Spinal cord (tissue), 10 donors: Measurements from ENCODE around the gene FMNL3. TPM values are rescaled to one million over a fixed set of nuclear protein-coding genes. Genes with fewer than 3 reads are reported as not detected.

ENCODE experiments used
- DNase-seq, 6 donors: peaks; one replicate each; pipeline versions ENCODE4 v3.0.0 to v3.0.0-alpha.2; 2013 to 2015; ENCODE audit warnings: low spot score in 6 of 6, low read depth in 4 of 6
- H3K27ac ChIP-seq: one replicate; pipeline ENCODE4 v1.5.1; 2013; ENCODE audit warnings: low read depth, low read length, control low read depth
- H3K27me3 ChIP-seq: one replicate; pipeline ENCODE4 v1.6.1; 2013; ENCODE audit warnings: low read length; ENCODE audit not compliant: control insufficient read depth, insufficient read depth
- H3K36me3 ChIP-seq: one replicate; pipeline ENCODE4 v1.6.1; 2013; ENCODE audit warnings: low read length; ENCODE audit not compliant: control insufficient read depth, insufficient read depth
- H3K4me1 ChIP-seq: one replicate; pipeline ENCODE4 v1.6.1; 2013; ENCODE audit warnings: low read length; ENCODE audit not compliant: control insufficient read depth, insufficient read depth
- H3K4me3 ChIP-seq: one replicate; pipeline ENCODE4 v1.5.1; 2013; ENCODE audit warnings: low read depth, low read length, control low read depth
- H3K9me3 ChIP-seq: one replicate; pipeline ENCODE4 v1.6.1; 2013; ENCODE audit warnings: low read length; ENCODE audit not compliant: control insufficient read depth, insufficient read depth
- WGBS: methylation state at CpG from one replicate; pipeline ENCODE4 v1.1.5; 2013; ENCODE audit warnings: missing lambda C conversion rate; ENCODE audit not compliant: insufficient coverage; 5-methylcytosine and 5-hydroxymethylcytosine counted together
- polyA plus RNA-seq, 2 donors: library from polyadenylated mRNA; unstranded; fragments of 120-200 nt; gene quantifications; one replicate each; pipeline ENCODE4 v1.2.1, GENCODE V29; 2013; ENCODE audit not compliant: insufficient read length in 2 of 2
- total RNA-seq, 2 donors: library from RNA; depleted of rRNA in 1 of 2; stranded (reverse); fragments of 120-200 nt in 1 of 2; fragments of >200 nt in 1 of 2; gene quantifications; one replicate each; pipeline versions ENCODE4 v1.2.3 to v1.2.4, GENCODE V29; 2013 to 2014
- donor health status: healthy.

The FMNL3 gene
- total and polyA plus RNA-seq, 4 donors, result 21.7 to 34.3 (median 24.1) TPM

DNA sequence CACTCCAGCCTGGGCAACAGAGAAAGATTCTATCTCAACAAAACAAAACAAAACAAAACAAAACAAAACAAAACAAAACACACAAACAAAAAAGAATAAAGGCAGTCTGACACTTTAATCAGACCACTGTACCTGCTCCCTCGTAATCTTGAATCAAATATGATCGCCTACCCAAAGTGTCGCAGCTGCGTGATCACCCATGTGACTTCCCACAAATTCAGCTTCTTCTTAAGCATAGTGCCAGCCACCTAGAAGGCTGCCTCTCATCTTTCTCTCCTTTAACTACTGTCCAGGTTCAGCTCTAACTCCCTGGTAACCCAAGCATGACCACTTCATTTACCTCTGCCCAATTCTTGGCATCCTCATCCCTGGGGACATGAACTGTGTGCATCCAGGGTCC lies 37.4 kb downstream of the FMNL3 start:
- H3K4me1 ChIP-seq, result peaks cover 42% of the 10 kb centered on the region
- no peaks in the 10 kb centered on the region for H3K9me3 ChIP-seq
- 94% methylated on average over 4 of the region's 4 CpGs for WGBS
- DNase-seq, result no peak
- no peak overlapping the region for H3K27ac ChIP-seq
- H3K4me3 ChIP-seq, result no peak overlapping the region
- H3K36me3 ChIP-seq, result no peaks in the 10 kb centered on the region
- no peaks in the 10 kb centered on the region for H3K27me3 ChIP-seq

DNA sequence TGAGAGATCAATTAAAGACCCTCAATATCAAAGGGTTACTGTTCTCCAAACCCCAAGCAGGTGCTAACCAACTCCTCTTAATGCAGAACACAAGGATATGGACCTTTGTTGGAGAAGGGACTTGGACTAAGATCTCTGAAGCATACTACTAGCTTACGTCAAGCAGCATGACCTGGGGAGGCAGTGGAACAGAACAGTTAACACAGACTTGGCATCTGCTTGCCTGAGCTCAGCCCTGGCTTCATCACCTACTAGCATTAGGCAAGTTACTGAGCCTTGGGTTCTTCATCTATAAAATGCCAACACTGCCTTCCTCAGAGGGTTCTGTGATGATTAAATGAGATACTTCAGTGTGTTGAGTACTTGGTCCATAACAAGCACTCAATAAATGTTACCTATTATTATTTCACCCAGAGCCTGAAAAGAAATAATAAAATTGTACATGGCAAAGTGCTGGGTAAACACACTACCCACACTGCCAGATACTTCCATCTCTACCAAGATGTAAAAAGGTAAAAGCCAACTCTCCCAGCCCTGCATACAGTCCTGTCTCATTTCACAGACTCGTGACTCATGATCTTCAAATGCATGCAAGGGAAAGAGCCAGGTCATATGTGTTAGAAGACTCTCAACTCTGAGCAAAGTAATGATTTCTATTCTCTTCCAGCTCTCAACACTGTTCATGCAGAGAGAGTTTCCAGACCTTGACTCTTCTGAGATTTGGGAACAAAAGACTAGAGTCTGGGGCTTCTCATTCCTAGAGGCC lies 39.7 kb downstream of the FMNL3 start:
- Histone ChIP-seq H3K4me3 (no peak overlapping the region), H3K27me3 (no peaks in the 10 kb centered on the region), H3K27ac (no peak overlapping the region), H3K4me1 (peaks cover 36% of the 10 kb centered on the region), H3K36me3 (no peaks in the 10 kb centered on the region), H3K9me3 (no peaks in the 10 kb centered on the region)
- DNase-seq, result no peak
- WGBS, result 60% methylated on average over 1 of the region's 2 CpGs

DNA sequence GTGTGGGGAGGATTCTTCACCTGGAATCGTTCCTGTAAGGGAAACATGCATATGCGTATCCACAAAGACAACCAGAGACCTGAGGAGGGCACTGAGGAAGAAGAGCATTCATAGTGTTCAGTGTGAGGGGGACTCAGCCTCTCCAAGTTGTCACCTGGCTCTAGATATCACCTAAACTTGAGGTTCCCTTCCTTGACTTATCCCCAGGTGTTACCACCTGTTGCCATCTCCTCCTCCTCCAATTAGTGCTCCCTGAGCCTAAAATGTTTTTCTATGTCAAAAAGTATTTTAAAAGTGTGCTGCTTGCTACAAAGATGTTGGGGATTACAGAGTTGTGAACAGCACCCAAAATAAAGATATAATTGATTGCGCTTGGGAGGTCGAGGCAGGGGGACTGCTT lies 41.0 kb downstream of the FMNL3 start:
- Histone ChIP-seq H3K36me3 (no peaks in the 10 kb centered on the region), H3K4me1 (peaks cover 27% of the 10 kb centered on the region), H3K27ac (no peak overlapping the region), H3K9me3 (no peaks in the 10 kb centered on the region), H3K27me3 (no peaks in the 10 kb centered on the region), H3K4me3 (no peak overlapping the region)
- WGBS, result no CpG with 5 or more reads among the region's 4 CpGs
- no peak for DNase-seq

DNA sequence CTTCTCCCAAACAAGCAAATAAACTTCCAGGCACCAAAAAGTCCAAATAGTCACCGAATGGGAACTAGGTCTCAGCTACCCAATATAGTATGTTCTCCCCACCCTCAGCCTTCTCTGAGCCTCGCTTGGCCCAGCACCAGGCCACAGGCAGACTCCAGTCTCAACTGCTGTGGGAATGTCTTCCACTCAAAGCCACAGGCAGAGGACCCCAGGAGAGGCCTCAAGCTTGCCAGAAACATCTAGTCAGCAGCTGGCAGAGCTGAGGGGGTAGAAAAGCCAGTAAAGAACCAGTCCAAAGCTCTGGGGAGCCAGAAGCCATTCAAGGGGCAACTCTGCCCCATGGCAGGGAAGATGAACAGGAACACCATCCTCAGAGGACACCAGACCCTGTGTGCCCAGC lies 41.8 kb downstream of the FMNL3 start:
- no peaks in the 10 kb centered on the region for H3K27me3 ChIP-seq
- H3K27ac ChIP-seq, result no peak overlapping the region
- peaks cover 21% of the 10 kb centered on the region for H3K4me1 ChIP-seq
- H3K36me3 ChIP-seq, result peaks cover 4% of the 10 kb centered on the region
- no peak for DNase-seq
- WGBS, result 75% methylated on average over 2 of the region's 2 CpGs
- H3K9me3 ChIP-seq, result no peaks in the 10 kb centered on the region
- no peak overlapping the region for H3K4me3 ChIP-seq

DNA sequence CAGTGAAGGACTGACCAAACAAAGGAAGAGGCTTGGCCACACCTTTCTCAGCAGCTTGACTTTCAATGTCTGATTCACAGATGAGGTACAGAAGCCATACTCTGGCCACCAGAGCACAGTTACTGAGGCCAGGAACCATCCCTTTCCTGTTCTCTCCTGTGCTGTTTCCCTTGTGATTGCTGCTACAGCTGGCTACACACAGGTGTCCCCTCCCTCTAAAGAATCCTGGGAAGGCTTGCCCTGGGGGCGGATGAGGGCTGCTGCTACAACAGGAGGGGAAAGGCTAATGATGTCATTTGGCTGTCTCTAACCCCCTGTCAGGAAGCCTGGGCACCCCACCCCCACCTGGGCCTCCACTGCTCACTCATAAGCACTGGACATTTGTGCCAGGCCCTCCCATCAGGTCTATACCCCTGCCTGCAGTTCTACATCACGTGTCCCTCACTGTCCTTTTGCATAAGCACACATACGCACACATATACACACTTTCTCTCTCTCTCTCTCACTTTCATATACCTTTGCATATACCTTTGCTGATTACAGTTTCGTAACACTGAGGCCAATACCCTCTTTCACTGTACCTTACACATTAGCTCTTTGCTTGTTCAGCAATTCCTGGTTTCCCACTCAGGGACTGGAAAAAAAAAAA lies 42.5 kb downstream of the FMNL3 start:
- Histone ChIP-seq H3K4me1 (peaks cover 21% of the 10 kb centered on the region), H3K36me3 (peaks cover 5% of the 10 kb centered on the region)

DNA sequence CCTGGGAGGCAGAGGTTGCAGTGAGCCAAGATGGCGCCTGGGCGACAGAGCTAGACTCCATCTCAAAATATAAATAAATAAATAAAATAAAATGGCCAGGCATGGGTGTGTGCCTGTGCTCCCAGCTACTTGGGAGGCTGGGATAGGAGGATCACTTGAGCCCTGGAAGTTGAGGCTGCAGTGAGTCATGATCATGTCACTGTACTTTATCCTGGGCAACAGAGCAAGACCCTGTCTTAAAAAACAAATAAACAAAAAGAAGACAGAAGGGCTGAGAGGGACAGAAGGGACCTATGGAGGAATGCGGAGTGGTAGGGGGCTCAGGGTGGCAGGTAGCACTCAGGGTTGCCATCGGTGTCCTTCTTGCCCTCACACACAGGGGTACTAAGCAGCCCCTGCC lies 43.0 kb downstream of the FMNL3 start:
- Histone ChIP-seq H3K27me3 (no peaks in the 10 kb centered on the region), H3K27ac (peak overlapping the region; percentile 75), H3K4me3 (no peak overlapping the region), H3K36me3 (peaks cover 8% of the 10 kb centered on the region), H3K9me3 (no peaks in the 10 kb centered on the region), H3K4me1 (peaks cover 21% of the 10 kb centered on the region)
- no peak for DNase-seq
- WGBS, result 95% methylated on average over 2 of the region's 4 CpGs

More for the DNA sequence above, 42.5 kb downstream of the FMNL3 start:
- H3K27me3 ChIP-seq, result no peaks in the 10 kb centered on the region
- no peaks in the 10 kb centered on the region for H3K9me3 ChIP-seq
- no peak overlapping the region for H3K4me3 ChIP-seq
- DNase-seq, result no peak
- WGBS, result 96% methylated on average over 3 of the region's 4 CpGs
- H3K27ac ChIP-seq, result no peak overlapping the region

DNA sequence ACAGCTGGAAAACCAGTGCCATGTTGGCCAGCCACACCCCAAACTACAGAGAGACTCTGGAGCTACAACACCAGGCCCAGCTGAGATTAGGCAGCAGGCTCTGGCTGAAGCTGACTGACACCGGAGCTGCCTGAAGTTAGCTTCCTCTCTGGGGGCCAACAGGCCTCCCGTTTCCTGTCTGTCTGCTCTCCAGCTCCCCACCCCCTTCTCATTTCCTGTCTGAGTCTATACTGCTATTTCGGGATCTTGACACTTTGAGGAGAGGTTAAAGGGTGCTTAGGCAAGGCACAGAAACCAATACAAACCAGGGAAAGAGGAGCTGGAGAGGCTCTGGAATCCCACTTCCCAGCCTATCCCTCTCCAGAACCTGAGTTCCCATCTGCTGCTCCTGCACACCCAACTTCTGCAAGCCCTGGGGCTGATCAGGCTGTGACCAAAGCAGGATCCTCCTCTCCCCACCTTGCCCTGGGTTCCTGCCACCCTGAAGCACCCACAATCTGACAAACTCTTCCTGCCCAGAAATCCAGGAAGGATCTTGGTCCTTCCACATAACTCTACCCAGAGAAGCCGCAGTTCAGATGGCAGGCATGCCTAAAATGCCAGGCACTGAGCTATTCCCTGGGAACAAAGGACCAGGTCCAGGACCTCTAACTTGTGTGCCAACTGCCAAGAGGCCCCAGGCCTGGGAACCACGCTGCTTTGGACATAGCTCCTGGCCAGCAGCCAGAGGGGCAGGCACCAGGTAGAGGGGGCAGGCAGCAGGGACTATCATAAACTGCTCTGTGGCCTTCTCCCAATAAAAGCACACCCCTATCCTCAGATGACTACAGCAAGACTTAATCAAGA lies 44.0 kb downstream of the FMNL3 start:
- no peaks in the 10 kb centered on the region for H3K9me3 ChIP-seq
- peaks cover 16% of the 10 kb centered on the region for H3K36me3 ChIP-seq
- no peaks in the 10 kb centered on the region for H3K27me3 ChIP-seq
- H3K4me1 ChIP-seq, result peaks cover 21% of the 10 kb centered on the region
- peak in 1 of 6 donors; percentile 64 for DNase-seq
- H3K27ac ChIP-seq, result peak overlapping the region; percentile 75
- no peak overlapping the region for H3K4me3 ChIP-seq
- WGBS, result 64% methylated on average over 3 of the region's 5 CpGs

DNA sequence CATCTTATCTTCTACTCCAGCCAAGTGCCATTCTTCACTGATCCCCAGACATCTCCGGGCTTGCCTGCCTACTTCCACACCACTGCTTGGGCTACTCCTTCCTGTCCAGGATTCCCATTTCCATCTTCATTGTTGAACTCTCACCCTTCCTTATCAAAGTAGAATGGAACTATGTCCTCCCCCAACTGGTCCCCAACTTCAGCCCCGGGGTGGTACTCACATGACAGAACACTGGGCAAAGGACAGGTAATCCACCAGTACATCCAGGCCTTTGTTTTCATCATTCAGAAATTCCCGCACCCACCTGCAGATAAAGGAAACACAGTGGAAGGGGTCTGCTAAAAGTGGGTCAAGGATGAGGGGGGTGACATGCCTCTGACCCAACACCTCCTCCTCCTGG lies 45.5 kb downstream of the FMNL3 start:
- DNase-seq, result no peak
- Histone ChIP-seq H3K9me3 (no peaks in the 10 kb centered on the region), H3K4me3 (no peak overlapping the region), H3K27me3 (no peaks in the 10 kb centered on the region), H3K4me1 (peaks cover 21% of the 10 kb centered on the region), H3K27ac (no peak overlapping the region), H3K36me3 (peaks cover 26% of the 10 kb centered on the region)
- WGBS, result 95% methylated on average over 1 of the region's 3 CpGs

DNA sequence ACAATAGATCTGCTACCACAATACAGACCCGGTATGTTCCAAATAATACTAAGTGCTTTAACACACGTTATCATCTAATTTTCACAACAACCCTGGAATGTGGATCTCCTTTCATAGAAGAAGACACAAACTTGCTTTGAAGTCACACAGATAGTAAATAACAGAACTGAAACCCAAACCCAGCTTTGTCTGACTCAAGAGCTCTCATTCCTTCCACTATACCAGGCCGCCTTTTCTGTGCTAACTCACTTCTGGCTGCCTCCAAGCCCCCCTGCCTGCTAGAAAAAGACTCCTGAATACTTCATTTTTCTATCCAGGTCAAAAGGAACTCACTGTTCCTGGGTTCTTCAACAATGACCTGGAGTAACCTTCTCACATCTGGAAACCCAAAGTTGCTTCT lies 46.0 kb downstream of the FMNL3 start:
- Histone ChIP-seq H3K36me3 (peaks cover 31% of the 10 kb centered on the region), H3K27me3 (no peaks in the 10 kb centered on the region), H3K4me1 (peaks cover 21% of the 10 kb centered on the region), H3K4me3 (no peak overlapping the region), H3K9me3 (no peaks in the 10 kb centered on the region), H3K27ac (no peak overlapping the region)
- 82% methylated on average over 1 of the region's 3 CpGs for WGBS
- no peak for DNase-seq
